Epithelial cell of proximal tubule (primary cell): ENCODE measurements around the gene TLE5. TPM values are rescaled to one million over a fixed set of nuclear protein-coding genes. Genes with fewer than 3 reads are reported as not detected.

ENCODE experiments used
- DNase-seq: peaks from one replicate; pipeline ENCODE4 v3.0.0-alpha.2; 2011; ENCODE audit warnings: low read depth
- H3K4me3 ChIP-seq: 2 replicates; pipeline ENCODE4 v1.5.1; 2011; ENCODE audit warnings: low read depth, mild to moderate bottlenecking, low read length
- total RNA-seq: library from RNA; depleted of rRNA; stranded (reverse); fragments of >200 nt; gene quantifications from 2 replicates; pipeline ENCODE4 v1.2.3, GENCODE V29; 2015
- TF ChIP-seq, protein P1 (sequence below): conservative IDR thresholded peaks from 2 replicates; pipeline ENCODE4 v1.5.1; 2012; ENCODE audit warnings: low read depth, mild to moderate bottlenecking, low read length

Gene TLE5
- total RNA-seq, 1 donor from 2014 or later = 238 TPM

DNA sequence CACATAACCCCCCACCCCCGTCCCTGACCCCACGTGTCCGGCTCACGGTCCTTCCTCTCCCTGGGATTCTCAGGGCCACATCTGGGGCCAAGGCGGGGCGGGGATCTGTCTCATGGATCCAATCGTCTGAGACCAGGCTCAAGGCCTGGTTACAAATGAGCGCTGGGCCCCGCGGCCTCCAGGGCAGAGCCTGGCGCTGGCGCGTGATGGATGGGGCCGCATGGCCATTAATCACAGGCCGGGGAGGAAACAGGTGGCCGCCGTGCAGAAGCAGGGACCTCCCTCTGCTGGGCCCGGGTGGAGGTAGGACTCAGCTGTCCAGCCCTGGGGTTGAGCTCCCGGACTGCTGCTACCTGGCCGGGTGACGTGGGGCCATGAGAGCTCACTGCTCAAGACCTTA, 5.8 kb upstream of the TLE5 start:
- no peak for DNase-seq
- TF ChIP-seq, protein P1, sequence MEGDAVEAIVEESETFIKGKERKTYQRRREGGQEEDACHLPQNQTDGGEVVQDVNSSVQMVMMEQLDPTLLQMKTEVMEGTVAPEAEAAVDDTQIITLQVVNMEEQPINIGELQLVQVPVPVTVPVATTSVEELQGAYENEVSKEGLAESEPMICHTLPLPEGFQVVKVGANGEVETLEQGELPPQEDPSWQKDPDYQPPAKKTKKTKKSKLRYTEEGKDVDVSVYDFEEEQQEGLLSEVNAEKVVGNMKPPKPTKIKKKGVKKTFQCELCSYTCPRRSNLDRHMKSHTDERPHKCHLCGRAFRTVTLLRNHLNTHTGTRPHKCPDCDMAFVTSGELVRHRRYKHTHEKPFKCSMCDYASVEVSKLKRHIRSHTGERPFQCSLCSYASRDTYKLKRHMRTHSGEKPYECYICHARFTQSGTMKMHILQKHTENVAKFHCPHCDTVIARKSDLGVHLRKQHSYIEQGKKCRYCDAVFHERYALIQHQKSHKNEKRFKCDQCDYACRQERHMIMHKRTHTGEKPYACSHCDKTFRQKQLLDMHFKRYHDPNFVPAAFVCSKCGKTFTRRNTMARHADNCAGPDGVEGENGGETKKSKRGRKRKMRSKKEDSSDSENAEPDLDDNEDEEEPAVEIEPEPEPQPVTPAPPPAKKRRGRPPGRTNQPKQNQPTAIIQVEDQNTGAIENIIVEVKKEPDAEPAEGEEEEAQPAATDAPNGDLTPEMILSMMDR = no peak
- H3K4me3 ChIP-seq = no peak overlapping the region

DNA sequence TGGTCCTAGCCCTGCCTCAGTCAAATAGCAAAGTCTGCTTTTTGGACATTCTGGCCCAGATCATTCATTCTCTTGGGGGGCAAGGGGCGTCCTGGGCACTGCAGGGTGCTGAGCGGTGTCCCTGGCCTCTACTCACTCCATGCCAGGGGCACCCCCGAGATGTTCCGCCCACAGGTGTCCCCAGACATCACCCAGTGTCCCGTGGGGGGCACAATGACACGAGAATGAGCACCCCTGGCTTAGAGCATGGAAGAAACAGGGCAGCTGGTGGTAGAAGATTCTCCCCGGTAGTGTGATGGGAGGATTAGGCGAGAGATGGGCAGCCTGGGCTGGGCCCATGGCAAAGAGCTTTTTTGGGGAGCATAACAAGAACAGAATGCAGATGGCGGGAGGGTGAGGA, 5.3 kb upstream of the TLE5 start:
- no peak overlapping the region for H3K4me3 ChIP-seq
- TF ChIP-seq, protein P1 = no peak
- no peak for DNase-seq

DNA sequence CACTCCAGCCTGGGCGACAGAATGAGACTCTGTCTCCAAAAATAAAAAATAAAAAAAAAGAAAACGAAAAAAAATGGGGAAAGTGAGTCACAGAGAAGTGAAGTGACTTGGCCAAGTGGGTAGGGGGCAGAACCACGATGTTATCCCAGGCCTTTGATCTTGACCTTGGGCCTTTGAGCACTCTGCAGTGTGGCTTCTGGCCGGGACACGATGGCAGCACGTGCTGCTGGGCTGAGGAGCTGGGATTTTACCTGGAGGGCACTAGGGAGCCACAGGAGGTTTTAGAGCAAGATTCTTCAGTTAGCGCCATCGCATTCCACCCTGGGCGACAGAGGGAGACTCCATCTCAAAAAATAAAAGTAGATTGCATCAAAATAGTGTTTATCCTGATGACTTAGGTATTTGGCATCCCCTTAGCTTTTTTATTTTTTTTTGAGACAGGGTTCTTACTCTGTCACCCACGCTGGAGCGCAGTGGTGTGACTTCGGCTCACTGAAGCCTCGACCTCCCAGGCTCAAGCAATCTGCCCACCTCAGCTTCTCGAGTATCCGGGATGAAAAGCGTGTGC, 4.3 kb upstream of the TLE5 start:
- DNase-seq = no peak

DNA sequence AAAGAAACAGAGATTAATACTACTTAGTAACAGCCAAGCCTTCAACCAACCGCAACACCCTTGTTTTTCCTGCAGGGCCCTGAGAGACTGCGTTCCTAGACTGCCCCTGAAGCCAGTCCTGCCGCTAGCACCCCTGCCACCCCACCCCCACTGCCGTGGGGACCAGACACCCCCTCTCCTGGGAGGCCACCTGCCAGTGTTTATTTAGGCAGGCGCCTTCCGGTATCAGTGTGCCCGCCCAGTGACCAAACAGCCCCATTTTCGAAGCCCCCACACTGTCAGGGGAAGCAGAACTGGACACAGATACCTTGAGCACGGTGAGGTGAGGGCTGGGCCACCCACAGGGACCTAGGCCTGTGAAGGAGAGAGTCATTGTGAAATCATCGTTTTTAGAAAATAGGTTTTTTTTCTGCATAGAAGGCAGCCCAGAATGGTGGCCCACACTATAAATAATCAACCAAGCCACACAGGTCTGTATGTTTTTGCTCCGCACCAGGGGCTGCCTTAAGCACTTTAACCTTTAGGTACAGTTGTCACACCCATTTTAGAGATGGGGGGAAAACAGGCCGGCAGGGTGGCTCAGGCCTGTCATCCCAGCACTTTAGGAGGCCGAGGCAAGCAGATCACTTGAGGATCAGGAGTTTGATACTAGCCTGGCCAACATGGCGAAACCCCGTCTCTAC, 3.5 kb upstream of the TLE5 start:
- no peak overlapping the region for H3K4me3 ChIP-seq
- no peak for DNase-seq
- TF ChIP-seq, protein P1 = no peak

More for the DNA sequence above, 4.3 kb upstream of the TLE5 start:
- H3K4me3 ChIP-seq = no peak overlapping the region
- TF ChIP-seq, protein P1 = no peak

DNA sequence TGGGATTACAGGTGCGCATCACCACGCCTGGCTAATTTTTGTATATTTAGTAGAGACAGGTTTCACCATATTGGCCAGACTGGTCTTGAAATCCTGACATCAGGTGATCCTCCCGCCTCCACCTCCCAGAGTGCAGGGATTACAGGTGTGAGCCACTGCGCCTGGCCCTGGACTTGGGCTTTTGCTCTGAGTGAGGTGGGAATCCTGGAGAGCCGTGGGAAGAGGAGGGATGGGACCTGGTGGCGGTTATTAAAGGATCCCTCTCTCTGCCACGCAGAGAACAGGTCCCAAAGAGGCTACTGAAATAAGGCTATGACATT, 1.7 kb upstream of the TLE5 start:
- H3K4me3 ChIP-seq = no peak overlapping the region
- DNase-seq = no peak
- TF ChIP-seq, protein P1 = no peak

DNA sequence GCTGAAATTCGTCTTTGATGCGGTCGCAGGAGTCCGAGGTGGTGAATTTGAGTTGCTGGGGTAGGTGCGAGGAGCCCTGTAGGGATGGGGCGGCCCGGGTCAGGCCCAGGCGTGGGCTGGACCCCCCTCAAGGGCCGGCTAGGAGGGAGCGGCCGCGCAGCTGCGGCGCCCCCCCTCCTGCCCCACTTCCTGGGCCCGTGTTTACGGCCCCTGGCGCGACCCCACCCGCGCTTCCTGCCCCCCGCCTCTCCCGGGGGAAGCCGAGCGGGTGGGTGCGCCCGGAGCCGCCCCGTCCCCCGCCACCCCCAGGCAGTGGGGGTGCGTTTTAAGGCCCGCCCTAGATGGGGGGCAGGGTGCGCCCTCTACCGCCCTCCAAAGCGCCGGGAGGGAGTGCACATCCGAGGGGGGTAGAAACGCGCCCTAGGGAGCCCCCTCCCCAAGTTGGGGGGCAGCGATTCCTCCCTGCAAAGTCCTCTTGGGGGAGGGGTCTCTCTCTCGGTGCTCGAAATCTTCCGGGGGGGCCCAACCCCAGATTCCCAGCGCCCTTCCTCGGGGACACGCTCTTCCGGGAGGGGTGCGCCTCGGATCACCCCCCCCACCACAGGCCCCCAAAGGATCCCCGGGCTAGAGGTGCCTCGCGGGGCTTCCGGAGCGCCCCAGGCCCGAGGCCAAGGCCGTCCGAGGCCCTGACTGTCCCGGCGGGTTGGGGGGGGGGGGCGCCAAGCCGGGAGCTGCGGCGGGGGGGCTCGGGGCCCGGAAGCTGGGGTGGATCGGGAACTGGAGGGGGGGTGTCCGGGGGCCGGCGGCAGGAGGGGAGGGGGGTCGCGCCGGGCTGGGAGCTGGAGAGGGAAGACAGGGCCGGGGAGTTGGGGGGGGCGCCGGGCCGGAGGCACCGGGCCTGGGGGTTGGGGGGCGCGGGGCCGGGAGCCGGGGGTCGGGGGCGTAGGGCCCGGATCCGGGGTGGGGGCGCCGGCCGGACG, 823 bp downstream of the TLE5 start:
- TF ChIP-seq, protein P1 = no peak
- DNase-seq = no peak
- H3K4me3 ChIP-seq = peak overlapping the region; percentile 87
